ENCODE results near the gene OPN1MW2.
"Not testable (repeated sequence)": the region's sequence is repeated elsewhere in the genome, so short reads cannot be mapped to it uniquely, and the experiment has no call there.

Gene OPN1MW2

DNA sequence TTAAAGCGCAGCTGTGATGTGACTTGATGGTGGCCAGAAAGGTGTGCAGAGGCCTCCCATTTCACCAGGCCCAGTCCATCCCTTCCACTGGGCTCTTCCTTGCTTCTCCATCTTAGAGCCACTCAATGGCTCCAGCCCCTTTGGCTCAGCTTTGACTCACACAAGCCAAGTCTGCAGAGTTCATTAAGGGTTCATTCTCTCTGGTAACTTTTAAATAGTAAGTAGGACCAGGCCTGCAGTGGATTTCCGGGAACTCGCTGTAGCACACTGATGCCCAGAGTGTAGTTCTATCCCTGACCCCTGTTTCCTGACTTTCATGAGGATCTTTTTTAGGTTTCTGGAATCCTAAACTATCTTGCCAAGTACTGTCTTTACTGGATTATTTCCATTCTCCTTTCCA is 49.7 kb downstream of the OPN1MW2 start:
- not testable (repeated sequence) for DNase-seq (ENCODE audit: low spot score)

Measured in LoVo (cell line).